ENCODE measurements around the gene IFNGR1. TPM values are rescaled to one million over a fixed set of nuclear protein-coding genes. Genes with fewer than 3 reads are reported as not detected.

The IFNGR1 gene
- 18.1 TPM for polyA plus RNA-seq (2013, experiment 1 of 2)
- 17.8 TPM for polyA plus RNA-seq (2013, experiment 2 of 2)

DNA sequence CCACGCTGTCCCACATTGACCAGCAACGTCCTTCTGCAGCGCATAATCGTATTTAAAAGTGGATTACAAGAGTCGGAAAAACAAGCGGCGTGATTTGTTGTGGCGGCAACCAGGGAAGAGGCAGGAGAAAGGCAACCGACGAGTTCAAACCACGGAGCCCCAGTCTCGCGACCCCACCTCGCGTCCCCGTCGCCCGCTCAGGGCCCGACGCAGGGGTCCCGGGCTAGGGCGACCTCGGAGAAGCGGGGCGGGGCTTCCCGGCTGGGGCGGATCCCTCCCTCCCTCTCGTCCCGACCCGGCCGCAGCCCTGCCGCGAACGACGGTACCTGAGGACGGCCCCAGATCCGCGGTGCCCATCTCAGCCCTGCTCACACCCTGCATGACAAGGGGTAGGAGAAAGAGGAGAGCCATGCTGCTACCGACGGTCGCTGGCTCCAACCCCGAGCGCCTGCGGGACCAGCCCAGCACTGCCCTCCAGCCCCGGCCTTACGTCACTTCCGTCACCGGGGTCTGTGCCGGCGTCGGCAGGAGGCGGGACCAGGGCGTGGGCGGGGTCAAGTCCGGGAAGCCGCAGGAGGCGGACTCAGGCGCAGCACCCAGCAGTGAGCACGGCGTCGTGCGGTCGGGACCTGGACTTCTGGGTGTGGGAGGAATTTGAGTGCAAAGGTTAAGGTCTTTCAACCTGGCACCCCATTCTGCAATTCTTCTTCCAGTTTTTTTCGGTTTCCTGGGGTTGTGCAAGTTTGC, at the start of gene IFNGR1:
IFNGR1 (minus strand) TSS at position 469 of the 747 bp plus-strand sequence; CDS start at position 411, 58 bp downstream.
- no peaks in the 10 kb centered on the region for H3K36me3 ChIP-seq (replicated peaks in 1 of 2; ENCODE audit: control insufficient read depth in 2 of 2, insufficient read depth in 2 of 2, low read length in 2 of 2)
- H3K27ac ChIP-seq (replicated peaks; ENCODE audit: low read length): peak within 1 kb of the TSS; percentile 68
- no peak within 1 kb of the TSS for H3K4ac ChIP-seq (ENCODE audit: low read length)
- no peaks in the 10 kb centered on the region for H3K9me3 ChIP-seq (replicated peaks in 1 of 2; ENCODE audit: control insufficient read depth in 2 of 2, insufficient read depth in 1 of 2, low read depth in 1 of 2, low read length in 2 of 2)
- DNase-seq (ENCODE audit: low spot score): peak; percentile 83
- H3K4me1 ChIP-seq (ENCODE audit: control insufficient read depth in 2 of 2, insufficient read depth in 1 of 2, low read depth in 1 of 2, low read length in 2 of 2): peaks cover 4 to 6% of the 10 kb centered on the region in 2 donors
- no peak within 1 kb of the TSS for H2BK120ac ChIP-seq (ENCODE audit: low read depth, low read length)
- H2AK5ac ChIP-seq (ENCODE audit: low read depth, low read length): no peak within 1 kb of the TSS
- H3K4me3 ChIP-seq (ENCODE audit: low read length in 2 of 2): peak within 1 kb of the TSS; percentile 90 to 100
- peak within 1 kb of the TSS; percentile 100 for H2AFZ ChIP-seq (ENCODE audit: low read length)
- peak within 1 kb of the TSS; percentile 70 for H3K4me2 ChIP-seq (ENCODE audit: insufficient read depth, low read length, poor library complexity, severe bottlenecking)
- H2BK15ac ChIP-seq (ENCODE audit: low read length): peak within 1 kb of the TSS; percentile 61
- H3K79me1 ChIP-seq (ENCODE audit: low read depth, low read length): peaks cover 8% of the 10 kb centered on the region
- H4K91ac ChIP-seq (ENCODE audit: low read depth, low read length, poor library complexity): peak within 1 kb of the TSS; percentile 49
- H3K27me3 ChIP-seq (ENCODE audit: control insufficient read depth in 3 of 3, insufficient read depth in 3 of 3, low read depth in 1 of 3, low read length in 3 of 3): no peaks in the 10 kb centered on the region
- H2BK12ac ChIP-seq (ENCODE audit: low read length): no peak within 1 kb of the TSS
- H3K14ac ChIP-seq (ENCODE audit: low read length): peak within 1 kb of the TSS; percentile 99
- peak within 1 kb of the TSS; percentile 99 for H3K18ac ChIP-seq (ENCODE audit: low read length)
- H3K23ac ChIP-seq (ENCODE audit: low read depth, low read length, poor library complexity): peak within 1 kb of the TSS; percentile 97
- no CpG with 5 or more reads among the region's 64 CpGs for WGBS, 2 donors (ENCODE audit: extremely low coverage in 2 of 2, insufficient read length in 2 of 2, insufficient replicate concordance in 1 of 2)
- H2BK5ac ChIP-seq (ENCODE audit: low read length): peak within 1 kb of the TSS; percentile 89
- no peak within 1 kb of the TSS for H4K8ac ChIP-seq (ENCODE audit: low read depth, low read length)
- peak within 1 kb of the TSS; percentile 97 for H3K9ac ChIP-seq (ENCODE audit: low read depth, low read length, poor library complexity)

DNA sequence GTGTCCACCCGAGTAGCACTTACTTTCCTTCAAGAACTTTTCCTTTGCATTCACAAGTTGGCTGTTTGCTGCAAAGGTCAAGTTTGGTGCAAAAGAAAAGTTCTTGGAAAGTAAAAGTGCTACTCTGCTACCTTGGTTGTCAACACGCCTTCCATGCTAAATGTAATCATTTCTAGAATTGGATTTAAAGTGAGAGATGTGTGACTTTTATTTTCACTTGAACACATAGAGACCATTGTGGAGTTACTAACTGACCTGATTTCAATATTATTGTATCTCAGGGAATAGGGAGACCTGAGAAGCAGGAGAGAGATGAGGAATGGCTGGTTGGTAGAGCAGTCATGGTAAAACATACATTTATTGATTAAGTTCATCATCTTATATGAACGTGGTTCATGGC, 49.7 kb upstream of the IFNGR1 start:
- Histone ChIP-seq H2BK5ac (ENCODE audit: low read length) (no peak overlapping the region), H3K36me3 (replicated peaks in 1 of 2; ENCODE audit: control insufficient read depth in 2 of 2, insufficient read depth in 2 of 2, low read length in 2 of 2) (no peaks in the 10 kb centered on the region), H3K9me3 (replicated peaks in 1 of 2; ENCODE audit: control insufficient read depth in 2 of 2, insufficient read depth in 1 of 2, low read depth in 1 of 2, low read length in 2 of 2) (peaks cover 0 to 2% of the 10 kb centered on the region in 2 donors), H4K91ac (ENCODE audit: low read depth, low read length, poor library complexity) (no peak overlapping the region), H2BK15ac (ENCODE audit: low read length) (no peak overlapping the region), H2BK12ac (ENCODE audit: low read length) (no peak overlapping the region), H3K27me3 (ENCODE audit: control insufficient read depth in 3 of 3, insufficient read depth in 3 of 3, low read depth in 1 of 3, low read length in 3 of 3) (no peaks in the 10 kb centered on the region), H3K4me2 (ENCODE audit: insufficient read depth, low read length, poor library complexity, severe bottlenecking) (no peak overlapping the region), H3K14ac (ENCODE audit: low read length) (no peak overlapping the region), H2BK120ac (ENCODE audit: low read depth, low read length) (no peak overlapping the region), H3K18ac (ENCODE audit: low read length) (no peak overlapping the region), H3K27ac (replicated peaks; ENCODE audit: low read length) (no peak overlapping the region), H4K8ac (ENCODE audit: low read depth, low read length) (no peak overlapping the region), H3K4ac (ENCODE audit: low read length) (no peak overlapping the region), H3K79me1 (ENCODE audit: low read depth, low read length) (no peaks in the 10 kb centered on the region), H3K23ac (ENCODE audit: low read depth, low read length, poor library complexity) (no peak overlapping the region), H3K4me3 (ENCODE audit: low read length in 2 of 2) (no peak overlapping the region), H3K4me1 (ENCODE audit: control insufficient read depth in 2 of 2, insufficient read depth in 1 of 2, low read depth in 1 of 2, low read length in 2 of 2) (no peaks in the 10 kb centered on the region), H2AK5ac (ENCODE audit: low read depth, low read length) (no peak overlapping the region), H2AFZ (ENCODE audit: low read length) (no peak overlapping the region), H3K9ac (ENCODE audit: low read depth, low read length, poor library complexity) (no peak overlapping the region)
- WGBS, 2 donors (ENCODE audit: extremely low coverage in 2 of 2, insufficient read length in 2 of 2, insufficient replicate concordance in 1 of 2): no CpG with 5 or more reads among the region's 3 CpGs
- DNase-seq (ENCODE audit: low spot score): no peak

DNA sequence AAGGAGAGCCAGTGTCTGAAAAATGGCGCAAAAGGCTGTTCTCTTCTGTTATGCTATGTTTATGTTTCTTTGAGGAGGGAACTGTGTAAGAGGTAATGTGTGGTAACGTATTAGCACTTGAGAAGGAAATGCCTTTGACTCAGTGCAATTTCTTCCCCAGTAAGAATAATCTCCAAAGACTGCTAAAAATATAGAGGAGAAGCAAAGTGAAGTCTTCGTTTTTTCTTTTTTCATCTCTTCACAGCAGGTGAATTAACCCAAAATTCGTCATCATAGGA, 47.1 kb upstream of the IFNGR1 start:
- Histone ChIP-seq H4K91ac (ENCODE audit: low read depth, low read length, poor library complexity) (no peak overlapping the region), H3K79me1 (ENCODE audit: low read depth, low read length) (no peaks in the 10 kb centered on the region), H3K4ac (ENCODE audit: low read length) (no peak overlapping the region), H3K18ac (ENCODE audit: low read length) (no peak overlapping the region), H3K36me3 (replicated peaks in 1 of 2; ENCODE audit: control insufficient read depth in 2 of 2, insufficient read depth in 2 of 2, low read length in 2 of 2) (no peaks in the 10 kb centered on the region), H3K9ac (ENCODE audit: low read depth, low read length, poor library complexity) (no peak overlapping the region), H2BK5ac (ENCODE audit: low read length) (no peak overlapping the region), H2AK5ac (ENCODE audit: low read depth, low read length) (no peak overlapping the region), H3K27me3 (ENCODE audit: control insufficient read depth in 3 of 3, insufficient read depth in 3 of 3, low read depth in 1 of 3, low read length in 3 of 3) (no peaks in the 10 kb centered on the region), H2BK120ac (ENCODE audit: low read depth, low read length) (no peak overlapping the region), H3K9me3 (replicated peaks in 1 of 2; ENCODE audit: control insufficient read depth in 2 of 2, insufficient read depth in 1 of 2, low read depth in 1 of 2, low read length in 2 of 2) (peaks cover 0 to 2% of the 10 kb centered on the region in 2 donors), H3K27ac (replicated peaks; ENCODE audit: low read length) (no peak overlapping the region), H2BK12ac (ENCODE audit: low read length) (no peak overlapping the region), H3K4me2 (ENCODE audit: insufficient read depth, low read length, poor library complexity, severe bottlenecking) (no peak overlapping the region), H2BK15ac (ENCODE audit: low read length) (no peak overlapping the region), H3K4me1 (ENCODE audit: control insufficient read depth in 2 of 2, insufficient read depth in 1 of 2, low read depth in 1 of 2, low read length in 2 of 2) (no peaks in the 10 kb centered on the region), H3K4me3 (ENCODE audit: low read length in 2 of 2) (no peak overlapping the region), H3K14ac (ENCODE audit: low read length) (no peak overlapping the region), H3K23ac (ENCODE audit: low read depth, low read length, poor library complexity) (no peak overlapping the region), H4K8ac (ENCODE audit: low read depth, low read length) (no peak overlapping the region), H2AFZ (ENCODE audit: low read length) (no peak overlapping the region)
- DNase-seq (ENCODE audit: low spot score): no peak
- no CpG with 5 or more reads among the region's 4 CpGs for WGBS, 2 donors (ENCODE audit: extremely low coverage in 2 of 2, insufficient read length in 2 of 2, insufficient replicate concordance in 1 of 2)

DNA sequence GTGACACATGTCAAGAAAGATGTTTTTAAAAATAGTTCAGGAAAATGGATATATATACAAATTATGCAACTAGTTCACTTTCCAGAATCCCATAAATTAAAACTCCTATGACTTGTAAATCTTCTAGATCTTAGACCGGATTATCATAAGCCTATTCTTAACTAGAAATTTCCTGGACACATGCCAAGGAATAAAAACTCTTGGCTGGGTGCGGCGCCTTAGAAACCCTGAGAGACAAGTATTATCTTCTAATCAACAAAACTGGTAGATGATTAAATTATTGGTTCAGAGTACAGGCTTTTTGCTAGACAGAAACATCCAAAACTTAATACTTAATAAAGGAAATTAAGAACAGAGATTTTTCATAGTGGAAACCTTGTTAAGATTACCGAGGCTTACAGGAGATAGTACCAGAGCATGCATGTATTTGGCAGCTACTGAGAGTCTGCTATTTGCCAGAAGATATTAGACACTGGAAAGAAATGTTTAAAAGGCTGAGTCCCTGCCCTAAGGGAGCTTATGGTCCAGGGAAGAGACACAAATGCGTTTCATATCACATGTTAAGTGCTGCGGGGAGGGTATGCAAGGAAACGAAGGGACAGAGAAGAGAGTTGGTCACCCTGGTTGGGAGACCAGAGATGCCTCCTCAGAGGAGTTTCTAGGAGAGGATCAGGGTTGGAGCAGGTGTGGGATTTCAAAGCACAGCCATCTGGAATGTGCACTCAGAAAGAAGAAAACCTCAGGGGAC, 46.5 kb upstream of the IFNGR1 start:
- H3K9me3 ChIP-seq (replicated peaks in 1 of 2; ENCODE audit: control insufficient read depth in 2 of 2, insufficient read depth in 1 of 2, low read depth in 1 of 2, low read length in 2 of 2): peaks cover 0 to 2% of the 10 kb centered on the region in 2 donors
- H3K4ac ChIP-seq (ENCODE audit: low read length): no peak overlapping the region
- no peak overlapping the region for H3K23ac ChIP-seq (ENCODE audit: low read depth, low read length, poor library complexity)
- no peak overlapping the region for H3K9ac ChIP-seq (ENCODE audit: low read depth, low read length, poor library complexity)
- H3K4me3 ChIP-seq (ENCODE audit: low read length in 2 of 2): no peak overlapping the region
- H2BK120ac ChIP-seq (ENCODE audit: low read depth, low read length): no peak overlapping the region
- H3K18ac ChIP-seq (ENCODE audit: low read length): no peak overlapping the region
- no CpG with 5 or more reads among the region's 7 CpGs for WGBS, 2 donors (ENCODE audit: extremely low coverage in 2 of 2, insufficient read length in 2 of 2, insufficient replicate concordance in 1 of 2)
- no peak overlapping the region for H2BK5ac ChIP-seq (ENCODE audit: low read length)
- no peak overlapping the region for H2AFZ ChIP-seq (ENCODE audit: low read length)
- no peak overlapping the region for H4K91ac ChIP-seq (ENCODE audit: low read depth, low read length, poor library complexity)
- no peak overlapping the region for H3K4me2 ChIP-seq (ENCODE audit: insufficient read depth, low read length, poor library complexity, severe bottlenecking)
- H4K8ac ChIP-seq (ENCODE audit: low read depth, low read length): no peak overlapping the region
- no peaks in the 10 kb centered on the region for H3K79me1 ChIP-seq (ENCODE audit: low read depth, low read length)
- H3K14ac ChIP-seq (ENCODE audit: low read length): no peak overlapping the region
- H2BK15ac ChIP-seq (ENCODE audit: low read length): no peak overlapping the region
- H3K27ac ChIP-seq (replicated peaks; ENCODE audit: low read length): no peak overlapping the region
- H2BK12ac ChIP-seq (ENCODE audit: low read length): no peak overlapping the region
- H3K4me1 ChIP-seq (ENCODE audit: control insufficient read depth in 2 of 2, insufficient read depth in 1 of 2, low read depth in 1 of 2, low read length in 2 of 2): no peaks in the 10 kb centered on the region
- H2AK5ac ChIP-seq (ENCODE audit: low read depth, low read length): no peak overlapping the region
- DNase-seq (ENCODE audit: low spot score): no peak
- no peaks in the 10 kb centered on the region for H3K27me3 ChIP-seq (ENCODE audit: control insufficient read depth in 3 of 3, insufficient read depth in 3 of 3, low read depth in 1 of 3, low read length in 3 of 3)
- no peaks in the 10 kb centered on the region for H3K36me3 ChIP-seq (replicated peaks in 1 of 2; ENCODE audit: control insufficient read depth in 2 of 2, insufficient read depth in 2 of 2, low read length in 2 of 2)

Data from neuronal stem cell (in vitro differentiated cells).